ENCODE results near the gene PADI2. TPM values are rescaled to one million over a fixed set of nuclear protein-coding genes. Genes with fewer than 3 reads are reported as not detected.

The PADI2 gene
- total and polyA plus RNA-seq, 2 donors (not counting 1 experiment from before 2014, with no cell fraction given): 0.25 to 14.2 TPM

DNA sequence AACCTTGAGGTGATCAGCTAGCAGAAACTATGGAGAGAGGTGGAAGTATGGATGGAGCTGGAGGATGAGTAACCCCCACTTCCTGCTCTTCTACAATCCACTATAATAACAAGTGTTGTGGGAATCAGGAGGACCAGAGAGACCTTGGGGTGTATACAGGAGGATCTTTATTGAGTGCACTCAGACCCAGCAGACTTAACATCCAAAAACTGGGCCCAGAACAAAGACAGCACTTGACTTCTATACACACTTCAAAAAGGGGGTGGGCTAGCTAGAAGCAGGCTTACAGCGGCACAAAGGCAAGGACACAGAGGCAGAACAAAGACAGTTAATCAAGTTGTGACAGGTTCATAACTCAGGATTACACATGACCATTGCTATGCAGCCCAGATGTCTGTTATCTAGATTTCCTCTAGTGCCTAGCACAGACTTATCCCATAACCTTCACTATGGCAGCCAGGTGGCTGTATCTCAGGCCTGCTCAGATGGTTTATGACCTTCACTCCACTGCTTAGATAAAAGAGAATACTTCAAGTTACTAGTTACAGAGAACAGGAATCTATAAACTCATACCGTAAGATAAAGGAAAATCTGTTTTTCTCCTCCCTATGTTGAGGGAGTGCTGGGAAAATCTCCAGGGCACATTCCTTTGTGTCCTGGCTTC lies 36.1 kb upstream of the PADI2 start:
- no peak overlapping the region for H3K4me3 ChIP-seq (ENCODE audit: control extremely low read depth in 1 of 5, extremely low read depth in 1 of 5, insufficient read depth in 1 of 5, low read depth in 2 of 5, low read length in 4 of 5)
- no peak overlapping the region for H2AFZ ChIP-seq (ENCODE audit: insufficient read depth, low read depth, low read length, poor library complexity, severe bottlenecking)
- ChIA-PET CTCF (no interaction called here), POLR2A (no interaction called here)
- Mint-ChIP-seq H3K4me3 (no peak overlapping the region), H3K27ac (no peak overlapping the region), H3K4me1 (no peaks in the 10 kb centered on the region), H3K27me3 (peaks cover 25% of the 10 kb centered on the region), H3K9me3 (ENCODE audit: insufficient read depth) (peaks cover 28% of the 10 kb centered on the region)
- intact Hi-C loops (cut with micrococcal nuclease): loop anchor here (5.0 kb wide), 1 partner anchor 37 kb away; no protein-coding TSS in a partner anchor
- peaks cover 0 to 8% (median 0%) of the 10 kb centered on the region in 4 experiments for H3K27me3 ChIP-seq (replicated peaks in 1 of 4; ENCODE audit: control extremely low read depth in 1 of 4, control insufficient read depth in 3 of 4, insufficient read depth in 4 of 4, low read length in 3 of 4)
- TF ChIP-seq, protein P1, sequence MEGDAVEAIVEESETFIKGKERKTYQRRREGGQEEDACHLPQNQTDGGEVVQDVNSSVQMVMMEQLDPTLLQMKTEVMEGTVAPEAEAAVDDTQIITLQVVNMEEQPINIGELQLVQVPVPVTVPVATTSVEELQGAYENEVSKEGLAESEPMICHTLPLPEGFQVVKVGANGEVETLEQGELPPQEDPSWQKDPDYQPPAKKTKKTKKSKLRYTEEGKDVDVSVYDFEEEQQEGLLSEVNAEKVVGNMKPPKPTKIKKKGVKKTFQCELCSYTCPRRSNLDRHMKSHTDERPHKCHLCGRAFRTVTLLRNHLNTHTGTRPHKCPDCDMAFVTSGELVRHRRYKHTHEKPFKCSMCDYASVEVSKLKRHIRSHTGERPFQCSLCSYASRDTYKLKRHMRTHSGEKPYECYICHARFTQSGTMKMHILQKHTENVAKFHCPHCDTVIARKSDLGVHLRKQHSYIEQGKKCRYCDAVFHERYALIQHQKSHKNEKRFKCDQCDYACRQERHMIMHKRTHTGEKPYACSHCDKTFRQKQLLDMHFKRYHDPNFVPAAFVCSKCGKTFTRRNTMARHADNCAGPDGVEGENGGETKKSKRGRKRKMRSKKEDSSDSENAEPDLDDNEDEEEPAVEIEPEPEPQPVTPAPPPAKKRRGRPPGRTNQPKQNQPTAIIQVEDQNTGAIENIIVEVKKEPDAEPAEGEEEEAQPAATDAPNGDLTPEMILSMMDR (IDR thresholded peaks at IDR 0.05): no peak
- H4K20me1 ChIP-seq (ENCODE audit: control insufficient read depth, insufficient read depth, low read length, poor library complexity, severe bottlenecking): no peaks in the 10 kb centered on the region
- H3K27ac ChIP-seq (ENCODE audit: low read length in 2 of 2): no peak overlapping the region
- peaks cover 0 to 44% (median 38%) of the 10 kb centered on the region in 3 donors for H3K9me3 ChIP-seq (ENCODE audit: control extremely low read depth in 1 of 3, control insufficient read depth in 2 of 3, insufficient read depth in 1 of 3, low read length in 2 of 3)
- ATAC-seq (ENCODE audit: low read depth) (no peak), DNase-seq (no peak)
- H3K9ac ChIP-seq (ENCODE audit: low read length): no peak overlapping the region
- H3K79me2 ChIP-seq (ENCODE audit: control insufficient read depth, insufficient read depth, low read length): no peaks in the 10 kb centered on the region
- WGBS (ENCODE audit: insufficient coverage): 33% methylated on average over 1 of the region's 2 CpGs
- no peaks in the 10 kb centered on the region for H3K4me1 ChIP-seq (ENCODE audit: control insufficient read depth in 2 of 2, insufficient read depth in 2 of 2, low read length in 2 of 2)
- no peak overlapping the region for H3K4me2 ChIP-seq (replicated peaks; ENCODE audit: low read depth, low read length, poor library complexity, severe bottlenecking)
- H3K36me3 ChIP-seq (replicated peaks in 1 of 2; ENCODE audit: control extremely low read depth in 1 of 2, control insufficient read depth in 1 of 2, extremely low read depth in 1 of 2, insufficient read depth in 2 of 2, low read length in 1 of 2): no peaks in the 10 kb centered on the region

DNA sequence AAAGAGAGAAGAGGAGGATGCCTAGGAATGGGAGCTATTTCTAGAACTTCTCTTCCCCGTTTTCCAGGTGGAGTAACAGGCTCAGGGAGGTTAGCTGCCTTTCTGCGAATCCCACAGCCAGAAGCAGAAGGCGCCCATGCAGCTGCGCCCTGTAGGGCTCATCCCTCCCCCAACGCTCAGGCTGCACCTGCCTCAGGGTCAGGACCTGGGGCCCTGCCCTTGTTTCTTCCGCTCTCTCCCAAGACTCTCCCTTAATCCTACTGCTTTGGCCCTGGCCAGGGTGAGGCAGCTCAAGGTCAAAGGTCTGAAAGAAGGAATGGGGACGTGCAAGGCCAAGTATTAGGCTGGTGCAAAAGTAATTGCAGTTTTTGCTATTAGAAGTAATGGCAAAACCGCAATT lies 30.5 kb upstream of the PADI2 start:
- no peak for ATAC-seq (ENCODE audit: low read depth)
- Histone ChIP-seq H3K27ac (ENCODE audit: low read length in 2 of 2) (no peak overlapping the region), H3K4me3 (ENCODE audit: control extremely low read depth in 1 of 5, extremely low read depth in 1 of 5, insufficient read depth in 1 of 5, low read depth in 2 of 5, low read length in 4 of 5) (no peak overlapping the region), H3K79me2 (ENCODE audit: control insufficient read depth, insufficient read depth, low read length) (no peaks in the 10 kb centered on the region), H3K36me3 (replicated peaks in 1 of 2; ENCODE audit: control extremely low read depth in 1 of 2, control insufficient read depth in 1 of 2, extremely low read depth in 1 of 2, insufficient read depth in 2 of 2, low read length in 1 of 2) (no peaks in the 10 kb centered on the region), H3K9me3 (ENCODE audit: control extremely low read depth in 1 of 3, control insufficient read depth in 2 of 3, insufficient read depth in 1 of 3, low read length in 2 of 3) (peaks cover 0 to 38% (median 16%) of the 10 kb centered on the region in 3 donors), H3K4me2 (replicated peaks; ENCODE audit: low read depth, low read length, poor library complexity, severe bottlenecking) (no peak overlapping the region), H4K20me1 (ENCODE audit: control insufficient read depth, insufficient read depth, low read length, poor library complexity, severe bottlenecking) (no peaks in the 10 kb centered on the region), H3K9ac (ENCODE audit: low read length) (no peak overlapping the region), H3K27me3 (replicated peaks in 1 of 4; ENCODE audit: control extremely low read depth in 1 of 4, control insufficient read depth in 3 of 4, insufficient read depth in 4 of 4, low read length in 3 of 4) (peaks cover 0 to 26% (median 5%) of the 10 kb centered on the region in 4 experiments), H3K4me1 (ENCODE audit: control insufficient read depth in 2 of 2, insufficient read depth in 2 of 2, low read length in 2 of 2) (no peaks in the 10 kb centered on the region), H2AFZ (ENCODE audit: insufficient read depth, low read depth, low read length, poor library complexity, severe bottlenecking) (no peak overlapping the region)
- peaks cover 43% of the 10 kb centered on the region for H3K27me3 Mint-ChIP-seq
- POLR2A ChIA-PET: no interaction called here
- DNase-seq: no peak
- intact Hi-C loops (cut with micrococcal nuclease): no loop called here
- peaks cover 17% of the 10 kb centered on the region for H3K9me3 Mint-ChIP-seq (ENCODE audit: insufficient read depth)
- WGBS (ENCODE audit: insufficient coverage): 75% methylated on average over 7 of the region's 8 CpGs
- H3K4me1 Mint-ChIP-seq: no peaks in the 10 kb centered on the region
- H3K27ac Mint-ChIP-seq: no peak overlapping the region
- CTCF ChIA-PET: interaction anchor here (0.6 kb wide), 1 partner anchor 289 kb away, joined by 3 read pairs; no protein-coding TSS in a partner anchor
- no peak overlapping the region for H3K4me3 Mint-ChIP-seq
- no peak for TF ChIP-seq EZH2 (IDR thresholded peaks at IDR 0.05; ENCODE audit: borderline replicate concordance, insufficient read depth, low read depth, low read length, poor library complexity, severe bottlenecking)
- TF ChIP-seq, protein P1 (IDR thresholded peaks at IDR 0.05): no peak

Measured in B cell (primary cell).